Cardiac fibroblast (primary cell): Measurements from ENCODE around the gene KLHL29.

Experiments
- DNase-seq, 2 donors: peaks; one replicate each; pipeline versions ENCODE4 v3.0.0 to v3.0.0-alpha.2; 2010; ENCODE audit warnings: low read depth in 2 of 2
- H3K4me3 ChIP-seq, 2 donors: replicated peaks in 1 of 2; 1 replicate in 1 of 2; 2 replicates in 1 of 2; pipeline ENCODE4 v1.5.1; 2011; ENCODE audit warnings: low read depth in 2 of 2, low read length in 2 of 2, mild to moderate bottlenecking in 2 of 2, moderate library complexity in 1 of 2
- CTCF ChIP-seq: IDR thresholded peaks from one replicate; pipeline ENCODE4 v1.5.1; 2011; ENCODE audit warnings: low read depth, mild to moderate bottlenecking, low read length, inconsistent platforms

The KLHL29 gene

GRCh38 chr2:23401427-23402204 lies 16.6 kb downstream of the KLHL29 start:
- no peak overlapping the region for H3K4me3 ChIP-seq
- DNase-seq = no peak
- no peak for TF ChIP-seq CTCF

- no peak for TF ChIP-seq CTCF
- DNase-seq = no peak
- no peak overlapping the region for H3K4me3 ChIP-seq
Observed at GRCh38 chr2:23402205-23402740, 17.3 kb downstream of the KLHL29 start.

GRCh38 chr2:23404426-23404825 lies 19.4 kb downstream of the KLHL29 start:
- peak; percentile 82 to 87 for DNase-seq
- TF ChIP-seq CTCF = peak; percentile 27
- no peak overlapping the region for H3K4me3 ChIP-seq

- TF ChIP-seq CTCF = no peak
- DNase-seq = no peak
- no peak overlapping the region for H3K4me3 ChIP-seq
Observed at GRCh38 chr2:23409248-23409647, 24.3 kb downstream of the KLHL29 start.

- TF ChIP-seq CTCF = no peak
- H3K4me3 ChIP-seq = no peak overlapping the region
- DNase-seq = no peak
Observed at GRCh38 chr2:23410596-23410995, 25.6 kb downstream of the KLHL29 start.

- DNase-seq = peak; percentile 80 to 99
- TF ChIP-seq CTCF = no peak
- no peak overlapping the region for H3K4me3 ChIP-seq
Observed at GRCh38 chr2:23411752-23412431, 26.9 kb downstream of the KLHL29 start.
